Thymus (tissue), 11 donors: ENCODE measurements around the gene TSGA10IP. TPM values are rescaled to one million over a fixed set of nuclear protein-coding genes. Genes with fewer than 3 reads are reported as not detected.
A peak's percentile ranks its signal among the peaks of the same experiment; 100 is the strongest.
"Not testable (repeated sequence)": the region's sequence is repeated elsewhere in the genome, so short reads cannot be mapped to it uniquely, and the experiment has no call there.

ENCODE experiments used
- DNase-seq, 9 donors: peaks; one replicate each; pipeline ENCODE4 v3.0.0-alpha.2; 2013; ENCODE audit warnings: low spot score in 9 of 9, low read depth in 6 of 9, missing footprints in 1 of 9
- H3K27ac ChIP-seq, 2 donors: one replicate each; pipeline ENCODE4 v1.5.1; 2013; ENCODE audit warnings: control low read depth in 1 of 2, low read depth in 1 of 2, low read length in 1 of 2, mild to moderate bottlenecking in 1 of 2, moderate library complexity in 1 of 2
- H3K27me3 ChIP-seq, 2 donors: one replicate each; pipeline ENCODE4 v1.5.1; 2013; ENCODE audit warnings: low read length in 1 of 2; ENCODE audit not compliant: control insufficient read depth in 2 of 2, insufficient read depth in 1 of 2
- H3K36me3 ChIP-seq, 2 donors: one replicate each; pipeline ENCODE4 v1.5.1; 2013; ENCODE audit warnings: low read length in 1 of 2, mild to moderate bottlenecking in 1 of 2, moderate library complexity in 1 of 2; ENCODE audit not compliant: control insufficient read depth in 2 of 2, insufficient read depth in 2 of 2
- H3K4me1 ChIP-seq, 2 donors: one replicate each; pipeline ENCODE4 v1.5.1; 2013; ENCODE audit warnings: low read length in 2 of 2; ENCODE audit not compliant: control insufficient read depth in 2 of 2, insufficient read depth in 2 of 2
- H3K4me3 ChIP-seq, 2 donors: one replicate each; pipeline ENCODE4 v1.5.1; 2013; ENCODE audit warnings: low read length in 2 of 2, control low read depth in 1 of 2, mild to moderate bottlenecking in 1 of 2
- H3K9me3 ChIP-seq, 2 donors: one replicate each; pipeline ENCODE4 v1.5.1; 2013; ENCODE audit warnings: low read length in 1 of 2, mild to moderate bottlenecking in 1 of 2; ENCODE audit not compliant: control insufficient read depth in 2 of 2, insufficient read depth in 1 of 2
- WGBS: extraction: QIAGEN DNeasy Blood & Tissue Kit; methylation state at CpG from one replicate; pipeline ENCODE4 v1.1.7; 2013; 5-methylcytosine and 5-hydroxymethylcytosine counted together
- polyA plus RNA-seq: library from polyadenylated mRNA; stranded (reverse); fragments of 200-250 nt; gene quantifications from one replicate; pipeline ENCODE4 v1.2.3, GENCODE V29; 2013
- total RNA-seq: library from RNA; stranded (reverse); fragments of 120-200 nt; gene quantifications from one replicate; pipeline ENCODE4 v1.2.4, GENCODE V29; 2013
- donor health status: healthy.

The TSGA10IP gene
- total and polyA plus RNA-seq, 2 donors, result 0.05 to 0.09 TPM

DNA sequence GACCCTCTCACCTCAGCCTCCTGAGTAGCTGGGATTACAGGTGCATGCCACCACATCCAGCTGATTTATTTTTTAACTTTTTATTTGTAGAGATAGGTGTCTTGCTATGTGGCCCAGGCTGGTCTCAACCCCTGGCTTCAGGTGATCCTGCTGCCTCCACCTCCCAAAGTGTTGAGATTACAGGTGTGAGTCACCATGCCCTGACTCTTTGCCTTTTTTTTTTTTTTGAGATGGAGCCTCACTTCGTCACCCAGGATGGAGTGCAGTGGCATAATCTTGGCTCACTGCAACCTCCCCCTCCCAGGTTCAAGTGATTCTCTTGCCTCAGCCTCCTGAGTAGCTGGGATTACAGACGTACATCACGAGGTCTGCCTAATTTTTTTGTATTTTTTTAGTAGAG lies 6.4 kb downstream of the TSGA10IP start:
- not testable (repeated sequence) for DNase-seq, H3K4me3 ChIP-seq, H3K36me3 ChIP-seq, H3K9me3 ChIP-seq, H3K27ac ChIP-seq, H3K27me3 ChIP-seq, H3K4me1 ChIP-seq
- WGBS, result 87% methylated on average over 3 of the region's 3 CpGs

GRCh38 chr11:65952052-65952521 lies 6.8 kb downstream of the TSGA10IP start:
- DNase-seq, result no peak
- Histone ChIP-seq H3K36me3 (no peaks in the 10 kb centered on the region), H3K9me3 (no peaks in the 10 kb centered on the region), H3K27ac (no peak overlapping the region), H3K4me3 (no peak overlapping the region), H3K27me3 (peaks cover 0 to 7% of the 10 kb centered on the region in 2 donors), H3K4me1 (peaks cover 5 to 8% of the 10 kb centered on the region in 2 donors)
- 97% methylated on average over 6 of the region's 6 CpGs for WGBS

- Histone ChIP-seq H3K4me3 (no peak overlapping the region), H3K36me3 (no peaks in the 10 kb centered on the region), H3K27me3 (no peaks in the 10 kb centered on the region), H3K9me3 (no peaks in the 10 kb centered on the region), H3K27ac (no peak overlapping the region), H3K4me1 (peaks cover 6 to 22% of the 10 kb centered on the region in 2 donors)
- WGBS, result 98% methylated on average over 20 of the region's 20 CpGs
- no peak for DNase-seq
Observed at GRCh38 chr11:65953471-65953870, 8.2 kb downstream of the TSGA10IP start.

DNA sequence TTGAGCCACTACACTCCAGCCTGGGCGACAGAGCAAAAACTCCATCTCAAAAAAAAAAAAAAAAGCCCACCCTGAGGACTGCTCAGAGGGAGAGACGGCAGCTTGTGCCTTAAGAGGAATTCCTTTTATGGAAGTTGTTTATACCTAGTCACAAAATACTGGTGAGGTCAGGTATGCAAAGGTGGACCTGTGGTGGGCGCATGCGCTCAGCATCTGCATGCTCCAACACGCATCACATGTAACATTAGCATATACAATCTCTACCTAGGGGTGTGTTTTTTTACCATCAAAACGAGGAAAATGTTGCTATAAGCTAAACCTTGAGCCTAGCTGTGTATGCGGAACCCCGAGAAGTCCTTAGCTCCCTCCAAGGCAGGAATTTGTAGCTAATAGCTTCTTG lies 9.5 kb downstream of the TSGA10IP start:
- H3K4me1 ChIP-seq, result peaks cover 6 to 24% of the 10 kb centered on the region in 2 donors
- no peak overlapping the region for H3K4me3 ChIP-seq
- no peak for DNase-seq
- no peaks in the 10 kb centered on the region for H3K9me3 ChIP-seq
- no peaks in the 10 kb centered on the region for H3K27me3 ChIP-seq
- H3K27ac ChIP-seq, result no peak overlapping the region
- no peaks in the 10 kb centered on the region for H3K36me3 ChIP-seq
- 89% methylated on average over 8 of the region's 8 CpGs for WGBS

- 81% methylated on average over 4 of the region's 4 CpGs for WGBS
- no peaks in the 10 kb centered on the region for H3K27me3 ChIP-seq
- no peaks in the 10 kb centered on the region for H3K36me3 ChIP-seq
- peaks cover 17 to 41% of the 10 kb centered on the region in 2 donors for H3K4me1 ChIP-seq
- DNase-seq, result no peak
- no peak overlapping the region for H3K4me3 ChIP-seq
- H3K9me3 ChIP-seq, result no peaks in the 10 kb centered on the region
- no peak overlapping the region for H3K27ac ChIP-seq
Observed at GRCh38 chr11:65958291-65958690, 13.0 kb downstream of the TSGA10IP start.

- peaks cover 19 to 41% of the 10 kb centered on the region in 2 donors for H3K4me1 ChIP-seq
- 96% methylated on average over 17 of the region's 17 CpGs for WGBS
Observed at GRCh38 chr11:65958774-65959420, 13.6 kb downstream of the TSGA10IP start.

GRCh38 chr11:65960824-65961266 lies 15.6 kb downstream of the TSGA10IP start:
- Histone ChIP-seq H3K9me3 (no peaks in the 10 kb centered on the region), H3K27me3 (no peaks in the 10 kb centered on the region), H3K4me1 (peaks cover 19 to 41% of the 10 kb centered on the region in 2 donors), H3K36me3 (peaks cover 21 to 22% of the 10 kb centered on the region in 2 donors), H3K27ac (peak overlapping the region; percentile 93 to 96), H3K4me3 (peak overlapping the region; percentile 73 to 91)
- no peak for DNase-seq
- WGBS, result 56% methylated on average over 16 of the region's 16 CpGs

More at GRCh38 chr11:65958774-65959420, 13.6 kb downstream of the TSGA10IP start:
- DNase-seq, result no peak
- no peak overlapping the region for H3K4me3 ChIP-seq
- H3K36me3 ChIP-seq, result peaks cover 2 to 3% of the 10 kb centered on the region in 2 donors
- H3K27ac ChIP-seq, result no peak overlapping the region
- H3K27me3 ChIP-seq, result no peaks in the 10 kb centered on the region
- no peaks in the 10 kb centered on the region for H3K9me3 ChIP-seq

GRCh38 chr11:65961267-65962140 lies 16.2 kb downstream of the TSGA10IP start, which contains the start of gene SART1:
TSS of gene SART1 (plus strand) at chr11:65961734. CDS start at chr11:65961781, 47 bp downstream.
- H3K36me3 ChIP-seq, result peaks cover 28 to 29% of the 10 kb centered on the region in 2 donors
- peak within 1 kb of the TSS; percentile 73 to 91 for H3K4me3 ChIP-seq
- H3K4me1 ChIP-seq, result peaks cover 19 to 39% of the 10 kb centered on the region in 2 donors
- under 1% methylated on average over 97 of the region's 97 CpGs for WGBS
- H3K27ac ChIP-seq, result peak within 1 kb of the TSS; percentile 93 to 96
- H3K27me3 ChIP-seq, result no peaks in the 10 kb centered on the region
- DNase-seq, result peak; percentile 94 to 99 (median 97)
- H3K9me3 ChIP-seq, result no peaks in the 10 kb centered on the region

GRCh38 chr11:65962141-65962564 lies 16.9 kb downstream of the TSGA10IP start:
- DNase-seq, result no peak
- H3K27me3 ChIP-seq, result no peaks in the 10 kb centered on the region
- H3K27ac ChIP-seq, result peak overlapping the region; percentile 50 to 74
- WGBS, result 5% methylated on average over 13 of the region's 13 CpGs
- H3K4me3 ChIP-seq, result peak overlapping the region; percentile 73 to 91
- peaks cover 34 to 35% of the 10 kb centered on the region in 2 donors for H3K36me3 ChIP-seq
- H3K9me3 ChIP-seq, result no peaks in the 10 kb centered on the region
- H3K4me1 ChIP-seq, result peaks cover 13 to 32% of the 10 kb centered on the region in 2 donors
